ENCODE data around the gene PELO. TPM values are rescaled to one million over a fixed set of nuclear protein-coding genes. Genes with fewer than 3 reads are reported as not detected.

The PELO gene
- total RNA-seq, 3 donors from 2014 or later: 14.9 to 59.4 (median 17.9) TPM

- DNase-seq (no peak), ATAC-seq (no peak)
- H3K4me3 ChIP-seq: no peak overlapping the region
- H3K4me1 ChIP-seq (ENCODE audit: low read depth): no peaks in the 10 kb centered on the region
- H3K9me3 ChIP-seq: no peaks in the 10 kb centered on the region
- intact Hi-C loops (cut with DNase I, micrococcal nuclease): no loop called here
- H3K36me3 ChIP-seq (ENCODE audit: low read depth): no peaks in the 10 kb centered on the region
- TF ChIP-seq, protein P1, sequence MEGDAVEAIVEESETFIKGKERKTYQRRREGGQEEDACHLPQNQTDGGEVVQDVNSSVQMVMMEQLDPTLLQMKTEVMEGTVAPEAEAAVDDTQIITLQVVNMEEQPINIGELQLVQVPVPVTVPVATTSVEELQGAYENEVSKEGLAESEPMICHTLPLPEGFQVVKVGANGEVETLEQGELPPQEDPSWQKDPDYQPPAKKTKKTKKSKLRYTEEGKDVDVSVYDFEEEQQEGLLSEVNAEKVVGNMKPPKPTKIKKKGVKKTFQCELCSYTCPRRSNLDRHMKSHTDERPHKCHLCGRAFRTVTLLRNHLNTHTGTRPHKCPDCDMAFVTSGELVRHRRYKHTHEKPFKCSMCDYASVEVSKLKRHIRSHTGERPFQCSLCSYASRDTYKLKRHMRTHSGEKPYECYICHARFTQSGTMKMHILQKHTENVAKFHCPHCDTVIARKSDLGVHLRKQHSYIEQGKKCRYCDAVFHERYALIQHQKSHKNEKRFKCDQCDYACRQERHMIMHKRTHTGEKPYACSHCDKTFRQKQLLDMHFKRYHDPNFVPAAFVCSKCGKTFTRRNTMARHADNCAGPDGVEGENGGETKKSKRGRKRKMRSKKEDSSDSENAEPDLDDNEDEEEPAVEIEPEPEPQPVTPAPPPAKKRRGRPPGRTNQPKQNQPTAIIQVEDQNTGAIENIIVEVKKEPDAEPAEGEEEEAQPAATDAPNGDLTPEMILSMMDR (IDR thresholded peaks at IDR 0.05): no peak
Measured at GRCh38 chr5:52772668-52773067, 15.0 kb upstream of the PELO start.

DNA sequence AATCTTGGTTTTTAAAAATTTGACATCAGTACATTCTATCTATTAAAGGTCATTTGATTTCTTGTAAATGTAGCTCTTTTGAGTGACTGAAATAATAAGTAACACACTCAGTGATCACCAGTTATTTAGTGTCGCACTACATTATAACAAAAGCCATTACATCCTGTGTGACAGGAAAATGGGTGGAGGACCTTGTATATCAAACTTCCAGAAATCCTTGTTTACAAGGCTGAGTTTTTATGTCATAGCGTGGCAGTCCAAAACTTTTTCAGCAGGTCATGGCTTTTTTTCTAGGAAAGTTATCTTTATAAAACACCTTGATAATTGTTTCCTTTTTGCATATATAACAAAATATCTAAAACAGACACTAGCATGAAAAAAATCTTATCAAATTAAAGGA lies 14.4 kb upstream of the PELO start:
- ATAC-seq (no peak), DNase-seq (no peak)
- no peaks in the 10 kb centered on the region for H3K9me3 ChIP-seq
- TF ChIP-seq, protein P1 (IDR thresholded peaks at IDR 0.05): no peak
- intact Hi-C loops (cut with DNase I, micrococcal nuclease): no loop called here
- no peak overlapping the region for H3K4me3 ChIP-seq
- H3K36me3 ChIP-seq (ENCODE audit: low read depth): no peaks in the 10 kb centered on the region
- H3K4me1 ChIP-seq (ENCODE audit: low read depth): no peaks in the 10 kb centered on the region

DNA sequence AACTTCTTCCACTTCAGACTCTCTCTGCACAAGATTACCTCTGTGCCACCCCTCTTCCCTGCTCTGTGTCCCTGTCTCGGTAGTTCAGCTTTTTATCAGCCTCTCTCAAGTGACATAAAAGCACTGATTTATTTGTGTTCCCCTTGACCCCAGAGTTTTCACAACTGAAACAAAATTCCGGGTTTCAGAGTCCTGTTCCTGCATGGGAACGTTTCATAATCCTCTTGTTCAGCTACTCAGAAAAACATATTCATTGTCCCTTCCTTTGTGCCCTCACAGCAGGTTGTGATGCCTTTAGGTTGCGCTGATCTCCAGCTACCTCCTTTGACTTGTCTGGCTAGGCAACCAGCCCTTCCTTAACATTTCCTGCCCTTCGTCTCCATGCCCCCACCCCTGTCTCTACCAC lies 13.7 kb upstream of the PELO start:
- Histone ChIP-seq H3K4me1 (ENCODE audit: low read depth) (no peaks in the 10 kb centered on the region), H3K9me3 (no peaks in the 10 kb centered on the region), H3K4me3 (no peak overlapping the region), H3K36me3 (ENCODE audit: low read depth) (no peaks in the 10 kb centered on the region)
- ATAC-seq (no peak), DNase-seq (no peak)
- intact Hi-C loops (cut with DNase I, micrococcal nuclease): no loop called here
- TF ChIP-seq, protein P1 (IDR thresholded peaks at IDR 0.05): no peak

GRCh38 chr5:52776116-52776515 lies 11.6 kb upstream of the PELO start:
- intact Hi-C loops (cut with DNase I, micrococcal nuclease): no loop called here
- Histone ChIP-seq H3K9me3 (no peaks in the 10 kb centered on the region), H3K4me1 (ENCODE audit: low read depth) (no peaks in the 10 kb centered on the region), H3K36me3 (ENCODE audit: low read depth) (no peaks in the 10 kb centered on the region), H3K4me3 (no peak overlapping the region)
- peak; percentile 66 for ATAC-seq
- TF ChIP-seq, protein P1 (IDR thresholded peaks at IDR 0.05): no peak
- DNase-seq: no peak

DNA sequence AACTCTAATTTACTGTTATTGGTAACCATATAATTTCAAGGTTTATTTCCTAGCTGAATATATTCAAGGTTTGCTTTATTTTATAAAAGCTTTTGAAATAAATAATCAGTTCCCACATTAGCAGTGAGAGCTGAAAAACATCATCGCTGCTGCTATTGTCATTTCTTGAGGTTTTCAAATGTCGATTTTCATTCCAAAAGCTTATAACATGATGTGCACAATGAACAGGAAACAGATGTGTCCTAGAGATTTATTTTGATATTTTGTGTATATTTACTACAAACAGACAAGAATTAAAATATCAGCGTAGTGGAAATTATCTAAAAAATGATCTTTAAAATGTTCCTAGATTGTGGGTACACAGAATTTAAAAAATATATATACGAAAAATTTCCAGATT lies 10.5 kb upstream of the PELO start:
- no peaks in the 10 kb centered on the region for H3K9me3 ChIP-seq
- no peaks in the 10 kb centered on the region for H3K4me1 ChIP-seq (ENCODE audit: low read depth)
- ATAC-seq: no peak
- TF ChIP-seq, protein P1 (IDR thresholded peaks at IDR 0.05): no peak
- intact Hi-C loops (cut with DNase I, micrococcal nuclease): no loop called here
- H3K36me3 ChIP-seq (ENCODE audit: low read depth): no peaks in the 10 kb centered on the region
- no peak overlapping the region for H3K4me3 ChIP-seq
- DNase-seq: no peak

- ATAC-seq: no peak
- no peaks in the 10 kb centered on the region for H3K4me1 ChIP-seq (ENCODE audit: low read depth)
- H3K4me3 ChIP-seq: no peak overlapping the region
- H3K9me3 ChIP-seq: no peaks in the 10 kb centered on the region
- intact Hi-C loops (cut with DNase I, micrococcal nuclease): no loop called here
- no peak for DNase-seq
- TF ChIP-seq, protein P1 (IDR thresholded peaks at IDR 0.05): no peak
- no peaks in the 10 kb centered on the region for H3K36me3 ChIP-seq (ENCODE audit: low read depth)
Measured at GRCh38 chr5:52778781-52779180, 8.9 kb upstream of the PELO start.
